SJCRH30 (cell line): ENCODE results near the gene ERAS. TPM values are rescaled to one million over a fixed set of nuclear protein-coding genes. Genes with fewer than 3 reads are reported as not detected.
A peak's percentile ranks its signal among the peaks of the same experiment; 100 is the strongest.

ENCODE experiments used
- DNase-seq, 2 experiments: peaks; one replicate each; pipeline ENCODE4 v3.0.0-alpha.2; 2015 to 2020
- H3K27ac ChIP-seq: fragments of 250-450 bp; sonication (Bioruptor Pico); 2 replicates; pipeline ENCODE4 v1.5.1; 2020; ENCODE audit warnings: mild to moderate bottlenecking, moderate library complexity
- H3K27me3 ChIP-seq: fragments of 250-450 bp; sonication (Bioruptor Pico); 2 replicates; pipeline ENCODE4 v1.5.1; 2020; ENCODE audit warnings: mild to moderate bottlenecking, moderate library complexity
- H3K36me3 ChIP-seq: fragments of 250-450 bp; sonication (Bioruptor Pico); 2 replicates; pipeline ENCODE4 v1.5.1; 2020; ENCODE audit warnings: mild to moderate bottlenecking, moderate library complexity
- H3K4me1 ChIP-seq: fragments of 250-450 bp; sonication (Bioruptor Pico); 2 replicates; pipeline ENCODE4 v1.5.1; 2020; ENCODE audit warnings: mild to moderate bottlenecking, moderate library complexity
- H3K4me3 ChIP-seq: fragments of 250-450 bp; sonication (Bioruptor Pico); 2 replicates; pipeline ENCODE4 v1.5.1; 2020; ENCODE audit warnings: mild to moderate bottlenecking, moderate library complexity
- H3K9me3 ChIP-seq: fragments of 250-450 bp; sonication (Bioruptor Pico); replicated peaks from 2 replicates; pipeline ENCODE4 v1.5.1; 2020; ENCODE audit warnings: mild to moderate bottlenecking, moderate library complexity
- total RNA-seq: library from RNA; depleted of rRNA; stranded (reverse); fragments of >200 nt; shearing (Covaris generic); gene quantifications from 2 replicates; pipeline ENCODE4 v1.2.3, GENCODE V29; 2014

ERAS gene
- total RNA-seq, 1 experiment from 2014 or later = not detected

DNA sequence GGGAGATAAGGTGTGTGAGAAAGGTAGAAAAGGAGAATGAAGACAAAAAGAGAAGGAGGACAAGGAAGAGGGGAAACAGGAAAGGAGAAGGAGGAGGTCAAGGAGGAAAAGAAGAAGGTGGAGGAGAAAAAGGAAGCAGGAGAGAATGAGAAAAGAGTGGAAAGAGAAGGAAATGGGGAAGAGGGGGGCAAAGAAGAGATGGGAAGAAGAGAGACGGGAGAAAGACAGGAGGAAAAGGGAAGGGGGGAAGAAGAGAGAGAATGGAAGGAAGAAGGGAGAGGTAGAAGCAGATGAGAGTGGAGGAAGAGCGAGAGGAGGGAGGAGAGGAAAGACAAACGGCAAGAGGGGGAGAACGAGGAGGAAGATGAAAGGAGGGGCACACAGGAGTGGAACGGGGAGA, 35.8 kb upstream of the ERAS start:
- DNase-seq = no peak
- no peaks in the 10 kb centered on the region for H3K36me3 ChIP-seq

GRCh38 chrX:48791063-48791820, 35.1 kb upstream of the ERAS start:
- DNase-seq = no peak
- no peak overlapping the region for H3K4me3 ChIP-seq
- H3K27me3 ChIP-seq = no peaks in the 10 kb centered on the region
- H3K4me1 ChIP-seq = no peaks in the 10 kb centered on the region
- H3K9me3 ChIP-seq = no peaks in the 10 kb centered on the region
- no peak overlapping the region for H3K27ac ChIP-seq
- H3K36me3 ChIP-seq = no peaks in the 10 kb centered on the region

More for the DNA sequence above, 35.8 kb upstream of the ERAS start:
- H3K27me3 ChIP-seq = no peaks in the 10 kb centered on the region
- no peaks in the 10 kb centered on the region for H3K9me3 ChIP-seq
- H3K27ac ChIP-seq = no peak overlapping the region
- no peaks in the 10 kb centered on the region for H3K4me1 ChIP-seq
- no peak overlapping the region for H3K4me3 ChIP-seq

- Histone ChIP-seq H3K27ac (no peak overlapping the region), H3K36me3 (no peaks in the 10 kb centered on the region), H3K4me1 (no peaks in the 10 kb centered on the region), H3K4me3 (no peak overlapping the region), H3K27me3 (no peaks in the 10 kb centered on the region), H3K9me3 (no peaks in the 10 kb centered on the region)
- DNase-seq = no peak
Observed at GRCh38 chrX:48792219-48792618, 34.1 kb upstream of the ERAS start.

DNA sequence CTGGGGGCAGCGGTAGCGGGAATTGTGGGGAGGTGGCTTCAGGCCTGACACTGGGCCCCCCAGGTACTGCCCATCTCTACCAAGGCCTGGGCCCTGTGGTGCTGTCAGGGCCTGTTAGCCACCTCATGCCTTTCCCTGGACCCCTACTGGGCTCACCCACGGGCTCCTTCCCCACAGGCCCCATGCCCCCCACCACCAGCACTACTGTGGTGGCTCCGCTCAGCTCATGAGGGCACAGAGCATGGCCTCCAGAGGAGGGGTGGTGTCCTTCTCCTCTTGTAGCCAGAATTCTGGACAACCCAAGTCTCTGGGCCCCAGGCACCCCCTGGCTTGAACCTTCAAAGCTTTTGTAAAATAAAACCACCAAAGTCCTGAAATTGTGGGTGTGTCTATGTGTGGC, 32.4 kb upstream of the ERAS start:
- no peak overlapping the region for H3K4me3 ChIP-seq
- no peak for DNase-seq
- H3K36me3 ChIP-seq = no peaks in the 10 kb centered on the region
- H3K27me3 ChIP-seq = no peaks in the 10 kb centered on the region
- no peaks in the 10 kb centered on the region for H3K9me3 ChIP-seq
- H3K4me1 ChIP-seq = no peaks in the 10 kb centered on the region
- no peak overlapping the region for H3K27ac ChIP-seq

GRCh38 chrX:48794340-48794910, 31.9 kb upstream of the ERAS start:
- no peak overlapping the region for H3K4me3 ChIP-seq
- H3K9me3 ChIP-seq = no peaks in the 10 kb centered on the region
- H3K27ac ChIP-seq = no peak overlapping the region
- no peaks in the 10 kb centered on the region for H3K4me1 ChIP-seq
- DNase-seq = no peak
- no peaks in the 10 kb centered on the region for H3K36me3 ChIP-seq
- no peaks in the 10 kb centered on the region for H3K27me3 ChIP-seq

DNA sequence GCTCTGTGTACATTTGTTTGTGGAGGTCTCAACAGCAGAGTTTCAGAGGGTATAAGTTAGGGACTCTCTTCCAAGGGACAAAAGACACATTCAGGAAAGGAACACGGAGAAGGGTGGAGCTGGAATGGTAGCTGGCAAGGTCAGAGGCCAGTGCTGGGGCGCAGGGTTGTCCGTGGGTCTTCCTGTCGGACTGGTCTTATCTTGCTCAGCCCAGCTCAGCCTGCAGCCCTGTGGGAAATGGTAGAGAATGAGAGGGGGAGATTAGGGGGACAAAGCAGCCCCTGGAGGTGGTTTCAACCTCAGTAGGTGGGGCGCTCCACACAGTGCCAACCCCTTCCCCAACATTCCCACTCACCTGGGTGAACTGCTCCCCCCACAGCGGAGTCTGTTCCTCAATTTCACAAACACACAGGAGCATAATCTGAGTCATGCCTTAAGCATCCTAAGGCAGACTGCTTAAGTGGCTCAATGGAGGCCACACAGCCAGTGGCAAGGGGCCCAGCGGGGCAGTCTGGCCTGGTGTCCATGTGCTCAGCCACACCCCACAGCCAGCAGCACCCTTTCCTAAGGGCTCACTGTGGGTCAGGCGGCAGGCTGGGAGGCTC, 31.3 kb upstream of the ERAS start:
- Histone ChIP-seq H3K27ac (no peak overlapping the region), H3K4me3 (no peak overlapping the region), H3K4me1 (no peaks in the 10 kb centered on the region), H3K36me3 (no peaks in the 10 kb centered on the region), H3K9me3 (no peaks in the 10 kb centered on the region), H3K27me3 (no peaks in the 10 kb centered on the region)
- DNase-seq = no peak

DNA sequence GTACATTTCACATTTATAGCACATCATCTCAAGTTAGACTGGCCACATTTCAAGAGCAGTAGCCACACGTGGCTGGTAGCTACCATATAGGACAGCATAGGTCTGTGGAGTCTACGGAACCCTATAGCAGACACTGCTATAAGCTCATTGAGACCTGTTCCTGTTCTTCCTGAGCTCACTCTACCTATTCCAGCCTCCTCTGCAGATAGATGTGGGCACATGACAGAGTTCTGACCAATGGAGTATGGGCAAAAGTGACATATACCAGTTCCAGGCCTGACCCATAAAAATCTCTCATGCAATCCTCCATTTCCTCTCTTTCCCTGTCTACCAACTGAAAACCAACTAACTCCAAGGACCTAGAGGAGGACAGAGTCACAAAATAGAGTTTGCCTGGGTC, 28.0 kb upstream of the ERAS start:
- Histone ChIP-seq H3K27ac (no peak overlapping the region), H3K4me1 (no peaks in the 10 kb centered on the region), H3K4me3 (no peak overlapping the region), H3K27me3 (no peaks in the 10 kb centered on the region), H3K36me3 (no peaks in the 10 kb centered on the region), H3K9me3 (no peaks in the 10 kb centered on the region)
- DNase-seq = no peak

DNA sequence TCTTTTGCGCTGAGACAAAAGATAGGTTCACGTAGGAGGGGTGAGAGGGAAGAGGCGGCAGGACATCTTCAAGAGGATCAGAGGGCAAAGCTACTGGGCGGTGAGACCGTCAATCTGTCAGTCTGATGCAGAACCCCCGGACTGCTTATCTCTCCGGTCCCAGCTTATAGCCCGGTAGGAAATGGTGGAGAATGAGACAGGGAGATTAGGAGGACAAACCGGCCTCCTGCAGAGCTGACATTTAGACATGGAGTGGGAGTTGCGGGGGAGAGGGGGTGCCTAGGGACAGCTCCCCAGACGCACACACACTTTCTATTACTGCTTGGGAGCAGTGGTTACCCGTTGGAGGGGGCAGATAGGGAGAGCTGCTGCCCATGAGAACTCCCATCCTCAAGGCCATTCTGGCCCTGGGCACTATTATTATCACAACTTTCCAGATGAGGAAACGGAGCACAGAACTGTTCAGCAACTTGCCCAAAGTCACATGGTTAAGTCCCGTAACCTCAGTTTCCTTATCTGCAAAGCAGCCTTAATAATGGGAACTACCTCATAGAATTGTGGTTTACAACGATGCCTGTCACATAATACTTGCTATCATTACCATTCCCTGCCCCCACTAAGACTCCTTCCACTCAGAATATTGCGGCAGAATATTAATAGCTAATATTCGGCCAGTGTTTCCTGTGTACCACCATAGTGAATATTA, 25.6 kb upstream of the ERAS start:
- H3K36me3 ChIP-seq = no peaks in the 10 kb centered on the region
- H3K9me3 ChIP-seq = no peaks in the 10 kb centered on the region
- H3K27me3 ChIP-seq = no peaks in the 10 kb centered on the region
- H3K4me3 ChIP-seq = peak overlapping the region; percentile 91
- no peaks in the 10 kb centered on the region for H3K4me1 ChIP-seq
- H3K27ac ChIP-seq = peak overlapping the region; percentile 99
- DNase-seq = no peak

DNA sequence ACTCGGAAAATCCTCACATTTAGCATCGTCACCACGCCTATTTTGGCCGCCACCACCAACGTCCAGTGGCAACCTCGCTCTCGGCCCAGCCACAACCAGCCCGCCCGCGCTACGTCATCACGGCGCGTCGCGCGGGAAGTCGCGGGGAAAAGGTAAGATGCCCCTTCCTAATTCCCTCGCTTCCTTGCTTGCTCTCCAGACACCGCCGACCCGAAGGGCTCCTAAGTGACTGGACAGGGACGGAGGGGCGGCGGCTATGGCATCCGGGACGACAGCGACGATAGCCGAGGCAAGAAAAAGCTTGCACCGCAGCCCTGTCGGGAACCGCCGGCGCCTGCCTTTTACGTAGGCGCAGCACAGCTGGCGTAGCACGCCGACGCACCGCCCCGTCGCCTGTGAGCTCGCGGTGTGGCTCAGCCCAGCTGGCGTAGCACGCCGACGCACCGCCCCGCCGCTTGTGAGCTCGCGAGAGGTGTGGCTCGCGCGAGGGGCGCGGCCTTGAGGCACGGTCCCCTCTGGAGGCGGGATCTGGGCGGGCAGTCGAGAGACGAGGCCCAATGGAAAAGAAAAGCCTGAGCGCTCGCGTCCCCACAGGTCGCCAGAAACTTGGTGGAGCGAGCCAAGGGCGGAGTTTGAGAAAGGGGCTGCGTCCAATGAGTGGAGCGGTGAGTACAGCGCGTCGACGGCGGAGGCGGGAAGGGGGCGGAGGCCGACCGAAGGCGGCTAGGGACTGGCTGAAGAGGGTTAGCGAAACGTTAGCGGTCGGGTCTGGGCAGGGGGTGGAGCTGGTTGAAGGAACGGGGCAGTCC, 24.8 kb upstream of the ERAS start, which contains the start of gene HDAC6:
HDAC6 (plus strand) TSS at position 788 of the 809 bp plus-strand sequence. CDS start 626 bp downstream, outside the sequence.
- Histone ChIP-seq H3K27ac (peak within 1 kb of the TSS; percentile 99), H3K27me3 (no peaks in the 10 kb centered on the region), H3K4me1 (no peaks in the 10 kb centered on the region), H3K36me3 (no peaks in the 10 kb centered on the region), H3K4me3 (peak within 1 kb of the TSS; percentile 91), H3K9me3 (no peaks in the 10 kb centered on the region)
- peak; percentile 94 to 95 for DNase-seq

DNA sequence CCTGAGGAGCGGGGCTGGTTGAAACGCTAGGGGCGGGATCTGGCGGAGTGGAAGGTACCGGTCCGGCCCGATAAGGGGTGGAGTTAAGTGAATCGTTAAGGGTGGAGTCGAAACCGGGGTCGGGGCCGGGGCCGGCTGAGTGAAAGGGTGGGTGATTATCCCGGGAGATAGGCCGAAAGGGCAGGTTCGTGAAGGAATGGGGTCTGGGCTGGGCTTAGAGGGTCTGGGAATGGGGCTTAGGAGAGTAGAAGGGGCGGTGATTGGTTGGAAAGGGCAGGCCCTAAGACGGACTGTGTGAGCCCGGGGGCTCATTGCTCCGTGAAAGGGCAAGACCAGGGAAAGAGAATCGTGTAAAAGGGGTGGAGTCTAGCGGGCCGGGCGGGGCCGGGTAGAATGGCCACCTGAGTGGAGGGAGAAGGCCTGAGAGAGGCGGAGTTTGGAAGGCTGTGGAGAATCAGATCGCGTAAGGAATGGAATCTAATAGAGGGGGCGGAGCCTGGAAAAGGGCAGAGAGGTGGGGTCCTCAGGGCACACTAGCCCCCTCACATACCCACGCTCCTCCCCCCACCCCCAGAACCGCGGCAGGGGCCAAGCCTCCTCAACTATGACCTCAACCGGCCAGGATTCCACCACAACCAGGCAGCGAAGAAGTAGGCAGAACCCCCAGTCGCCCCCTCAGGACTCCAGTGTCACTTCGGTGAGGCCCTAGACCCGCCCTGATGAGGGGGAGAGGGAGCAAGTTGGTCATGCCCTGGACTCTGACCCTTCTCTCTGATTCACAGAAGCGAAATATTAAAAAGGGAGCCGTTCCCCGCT, 24.0 kb upstream of the ERAS start:
- peak overlapping the region; percentile 77 for H3K4me3 ChIP-seq
- peak overlapping the region; percentile 87 for H3K27ac ChIP-seq
- H3K4me1 ChIP-seq = no peaks in the 10 kb centered on the region
- no peaks in the 10 kb centered on the region for H3K27me3 ChIP-seq
- DNase-seq = peak; percentile 79 to 81
- H3K9me3 ChIP-seq = no peaks in the 10 kb centered on the region
- no peaks in the 10 kb centered on the region for H3K36me3 ChIP-seq

DNA sequence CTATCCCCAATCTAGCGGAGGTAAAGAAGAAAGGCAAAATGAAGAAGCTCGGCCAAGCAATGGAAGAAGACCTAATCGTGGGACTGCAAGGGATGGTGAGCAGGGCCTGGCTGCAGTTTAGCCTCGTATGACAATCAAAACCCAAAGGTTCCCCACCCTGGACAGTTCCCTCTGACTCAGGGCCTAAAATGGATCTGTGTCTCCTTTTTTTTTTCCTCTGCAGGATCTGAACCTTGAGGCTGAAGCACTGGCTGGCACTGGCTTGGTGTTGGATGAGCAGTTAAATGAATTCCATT, 23.5 kb upstream of the ERAS start:
- no peaks in the 10 kb centered on the region for H3K36me3 ChIP-seq
- H3K4me3 ChIP-seq = peak overlapping the region; percentile 77
- peak overlapping the region; percentile 87 for H3K27ac ChIP-seq
- H3K4me1 ChIP-seq = no peaks in the 10 kb centered on the region
- H3K27me3 ChIP-seq = no peaks in the 10 kb centered on the region
- DNase-seq = peak in 1 of 2 experiments; percentile 6
- H3K9me3 ChIP-seq = no peaks in the 10 kb centered on the region

DNA sequence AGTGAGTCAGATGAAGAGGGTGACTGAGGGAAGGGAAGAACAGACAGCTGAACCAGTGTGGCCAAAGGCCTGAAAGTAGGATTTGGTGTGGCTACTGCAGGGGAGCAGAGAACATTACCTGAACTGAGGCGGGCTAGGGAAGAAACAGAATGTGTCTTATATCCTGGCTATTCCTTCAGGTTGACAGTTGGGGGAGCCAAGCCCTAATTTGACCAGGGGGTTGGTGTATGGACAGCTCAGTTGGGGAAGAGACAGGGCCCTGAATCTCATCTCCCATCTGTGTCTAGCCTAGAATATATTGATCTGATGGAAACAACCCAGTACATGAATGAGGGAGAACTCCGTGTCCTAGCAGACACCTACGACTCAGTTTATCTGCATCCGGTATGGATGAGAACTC, 20.2 kb upstream of the ERAS start:
- Histone ChIP-seq H3K27ac (no peak overlapping the region), H3K4me1 (no peaks in the 10 kb centered on the region), H3K36me3 (no peaks in the 10 kb centered on the region)

GRCh38 chrX:48813644-48814043, 12.7 kb upstream of the ERAS start:
- DNase-seq = no peak
- Histone ChIP-seq H3K36me3 (no peaks in the 10 kb centered on the region), H3K9me3 (no peaks in the 10 kb centered on the region), H3K4me3 (no peak overlapping the region), H3K27ac (no peak overlapping the region), H3K27me3 (no peaks in the 10 kb centered on the region), H3K4me1 (no peaks in the 10 kb centered on the region)

More for the DNA sequence above, 20.2 kb upstream of the ERAS start:
- Histone ChIP-seq H3K27me3 (no peaks in the 10 kb centered on the region), H3K9me3 (no peaks in the 10 kb centered on the region), H3K4me3 (no peak overlapping the region)
- no peak for DNase-seq

DNA sequence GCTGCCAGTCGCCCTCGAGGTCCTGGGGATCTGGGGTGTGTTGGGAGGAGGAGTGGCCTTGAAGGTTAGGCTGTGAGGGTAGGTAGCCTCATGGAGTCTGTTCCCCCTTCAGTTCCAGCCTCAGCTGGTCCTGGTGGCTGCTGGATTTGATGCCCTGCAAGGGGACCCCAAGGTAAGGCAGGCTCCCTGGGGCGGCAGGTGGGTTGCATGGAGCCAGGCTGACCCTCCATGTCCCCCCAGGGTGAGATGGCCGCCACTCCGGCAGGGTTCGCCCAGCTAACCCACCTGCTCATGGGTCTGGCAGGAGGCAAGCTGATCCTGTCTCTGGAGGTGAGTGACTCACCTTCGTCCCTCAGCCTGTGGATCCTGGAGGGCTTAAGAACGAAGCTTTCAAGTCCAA, 11.6 kb upstream of the ERAS start:
- H3K36me3 ChIP-seq = no peaks in the 10 kb centered on the region
- H3K4me1 ChIP-seq = no peaks in the 10 kb centered on the region
- no peaks in the 10 kb centered on the region for H3K27me3 ChIP-seq
- H3K4me3 ChIP-seq = no peak overlapping the region
- H3K27ac ChIP-seq = no peak overlapping the region
- no peaks in the 10 kb centered on the region for H3K9me3 ChIP-seq
- DNase-seq = no peak
